GM18867 (cell line): ENCODE measurements around the gene DISP3.

Source experiments
- ATAC-seq: cut with Tn5 transposase; IDR thresholded peaks from one replicate; pipeline ENCODE4 v1.9.1; 2021; ENCODE audit warnings: mild to moderate bottlenecking, moderate library complexity; ENCODE audit not compliant: unreplicated experiment

Gene DISP3

GRCh38 chr1:11461531-11462137 lies 17.3 kb upstream of the DISP3 start:
- ATAC-seq, result no peak

GRCh38 chr1:11462224-11462923 lies 16.6 kb upstream of the DISP3 start:
- ATAC-seq, result no peak

GRCh38 chr1:11463177-11463576 lies 15.8 kb upstream of the DISP3 start:
- ATAC-seq, result no peak

GRCh38 chr1:11465307-11465706 lies 13.6 kb upstream of the DISP3 start:
- ATAC-seq, result no peak

- no peak for ATAC-seq
These were observed 12.5 kb upstream of the DISP3 start for GRCh38 chr1:11466416-11466815.

GRCh38 chr1:11468878-11469277 lies 10.1 kb upstream of the DISP3 start:
- no peak for ATAC-seq

GRCh38 chr1:11470912-11471311 lies 8.0 kb upstream of the DISP3 start:
- ATAC-seq, result no peak

GRCh38 chr1:11471473-11471872 lies 7.5 kb upstream of the DISP3 start:
- no peak for ATAC-seq

GRCh38 chr1:11472284-11472683 lies 6.7 kb upstream of the DISP3 start:
- no peak for ATAC-seq

- ATAC-seq, result no peak
These were observed 6.2 kb upstream of the DISP3 start for GRCh38 chr1:11472741-11473140.

- no peak for ATAC-seq
These were observed 5.4 kb upstream of the DISP3 start for GRCh38 chr1:11473491-11474034.

- ATAC-seq, result no peak
These were observed 4.1 kb upstream of the DISP3 start for GRCh38 chr1:11474826-11475225.

GRCh38 chr1:11475748-11476147 lies 3.2 kb upstream of the DISP3 start:
- no peak for ATAC-seq

GRCh38 chr1:11479375-11479979 lies 522 bp downstream of the DISP3 start:
- ATAC-seq, result no peak

GRCh38 chr1:11481019-11481418 lies 2.1 kb downstream of the DISP3 start:
- ATAC-seq, result no peak

GRCh38 chr1:11482198-11482597 lies 3.2 kb downstream of the DISP3 start:
- no peak for ATAC-seq

- no peak for ATAC-seq
These were observed 3.9 kb downstream of the DISP3 start for GRCh38 chr1:11482701-11483479.

- ATAC-seq, result no peak
These were observed 4.8 kb downstream of the DISP3 start for GRCh38 chr1:11483581-11484320.

GRCh38 chr1:11484321-11484655 lies 5.3 kb downstream of the DISP3 start:
- ATAC-seq, result no peak

- ATAC-seq, result no peak
These were observed 6.2 kb downstream of the DISP3 start for GRCh38 chr1:11485191-11485590.
